Ascending aorta (tissue), 2 donors: ENCODE data around the gene MYH16. TPM values are rescaled to one million over a fixed set of nuclear protein-coding genes. Genes with fewer than 3 reads are reported as not detected.
"Not testable (repeated sequence)": the region's sequence is repeated elsewhere in the genome, so short reads cannot be mapped to it uniquely, and the experiment has no call there.

Experiments used
- DNase-seq, 2 donors: peaks; one replicate each; pipeline ENCODE4 v3.0.0-alpha.2; 2019; ENCODE audit warnings: low spot score in 2 of 2
- H3K27ac ChIP-seq, 2 donors: fragments of 200-600 bp; sonication (generic); one replicate each; pipeline ENCODE4 v1.5.1; 2016 to 2017; ENCODE audit warnings: mild to moderate bottlenecking in 1 of 2
- H3K27me3 ChIP-seq: fragments of 200-600 bp; sonication (generic); one replicate; pipeline ENCODE4 v1.5.1; 2017
- H3K36me3 ChIP-seq, 2 donors: fragments of 200-600 bp; sonication (generic); one replicate each; pipeline ENCODE4 v1.5.1; 2016
- H3K4me1 ChIP-seq, 2 donors: fragments of 200-600 bp; sonication (generic); one replicate each; pipeline ENCODE4 v1.5.1; 2016 to 2017; ENCODE audit warnings: mild to moderate bottlenecking in 1 of 2
- H3K4me3 ChIP-seq, 2 donors: fragments of 200-600 bp; sonication (generic); one replicate each; pipeline ENCODE4 v1.5.1; 2016 to 2017; ENCODE audit warnings: mild to moderate bottlenecking in 1 of 2
- H3K9me3 ChIP-seq, 2 donors: fragments of 200-600 bp; sonication (generic); one replicate each; pipeline ENCODE4 v1.5.1; 2016
- intact Hi-C: fragments of 100-400 bp; cut with DNase I; formaldehyde crosslinking; loops from one replicate; pipeline ENCODE4 v1.15.1; 2023
- total RNA-seq: library from RNA; depleted of rRNA; stranded (reverse); fragments of >200 nt; gene quantifications from one replicate; pipeline ENCODE4 v1.1.0, GENCODE V29; 2016
- TF ChIP-seq, protein P1 (sequence below), 3 experiments: fragments of 200-600 bp in 2 of 3; fragments of 450-650 bp in 1 of 3; sonication (generic) in 2 of 3; IDR thresholded peaks; one replicate each; pipeline ENCODE4 v1.5.1; 2016 to 2019; ENCODE audit warnings: antibody characterized with exemption in 3 of 3, mild to moderate bottlenecking in 1 of 3, moderate library complexity in 1 of 3

MYH16 gene
- total RNA-seq, 1 donor from 2014 or later: not detected

DNA sequence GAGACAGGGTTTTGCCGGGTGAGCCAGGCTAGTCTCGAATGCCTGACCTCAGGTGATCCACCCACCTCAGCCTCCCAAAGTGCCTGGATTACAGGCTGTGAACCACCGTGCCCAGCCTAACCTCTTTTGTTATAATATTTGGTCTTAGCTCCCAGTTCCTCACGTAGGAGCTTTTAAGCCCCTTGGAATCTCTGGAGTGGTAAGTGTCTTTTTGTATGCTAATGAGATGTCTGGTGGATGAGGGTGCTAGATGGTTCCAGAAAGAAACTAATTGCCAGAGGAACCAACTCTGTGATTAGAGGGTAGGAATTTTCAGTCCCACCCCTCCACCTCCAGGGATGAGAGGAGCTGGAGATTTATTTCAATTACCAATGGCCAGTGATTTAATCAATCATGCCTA lies 47.7 kb downstream of the MYH16 start:
- DNase-seq: no peak
- Histone ChIP-seq H3K4me1 (peaks cover 3 to 6% of the 10 kb centered on the region in 2 donors), H3K9me3 (no peaks in the 10 kb centered on the region), H3K4me3 (no peak overlapping the region), H3K27ac (no peak overlapping the region), H3K27me3 (no peaks in the 10 kb centered on the region), H3K36me3 (no peaks in the 10 kb centered on the region)
- TF ChIP-seq, protein P1, sequence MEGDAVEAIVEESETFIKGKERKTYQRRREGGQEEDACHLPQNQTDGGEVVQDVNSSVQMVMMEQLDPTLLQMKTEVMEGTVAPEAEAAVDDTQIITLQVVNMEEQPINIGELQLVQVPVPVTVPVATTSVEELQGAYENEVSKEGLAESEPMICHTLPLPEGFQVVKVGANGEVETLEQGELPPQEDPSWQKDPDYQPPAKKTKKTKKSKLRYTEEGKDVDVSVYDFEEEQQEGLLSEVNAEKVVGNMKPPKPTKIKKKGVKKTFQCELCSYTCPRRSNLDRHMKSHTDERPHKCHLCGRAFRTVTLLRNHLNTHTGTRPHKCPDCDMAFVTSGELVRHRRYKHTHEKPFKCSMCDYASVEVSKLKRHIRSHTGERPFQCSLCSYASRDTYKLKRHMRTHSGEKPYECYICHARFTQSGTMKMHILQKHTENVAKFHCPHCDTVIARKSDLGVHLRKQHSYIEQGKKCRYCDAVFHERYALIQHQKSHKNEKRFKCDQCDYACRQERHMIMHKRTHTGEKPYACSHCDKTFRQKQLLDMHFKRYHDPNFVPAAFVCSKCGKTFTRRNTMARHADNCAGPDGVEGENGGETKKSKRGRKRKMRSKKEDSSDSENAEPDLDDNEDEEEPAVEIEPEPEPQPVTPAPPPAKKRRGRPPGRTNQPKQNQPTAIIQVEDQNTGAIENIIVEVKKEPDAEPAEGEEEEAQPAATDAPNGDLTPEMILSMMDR (IDR thresholded peaks at IDR 0.05): no peak
- intact Hi-C loops: no loop called here

DNA sequence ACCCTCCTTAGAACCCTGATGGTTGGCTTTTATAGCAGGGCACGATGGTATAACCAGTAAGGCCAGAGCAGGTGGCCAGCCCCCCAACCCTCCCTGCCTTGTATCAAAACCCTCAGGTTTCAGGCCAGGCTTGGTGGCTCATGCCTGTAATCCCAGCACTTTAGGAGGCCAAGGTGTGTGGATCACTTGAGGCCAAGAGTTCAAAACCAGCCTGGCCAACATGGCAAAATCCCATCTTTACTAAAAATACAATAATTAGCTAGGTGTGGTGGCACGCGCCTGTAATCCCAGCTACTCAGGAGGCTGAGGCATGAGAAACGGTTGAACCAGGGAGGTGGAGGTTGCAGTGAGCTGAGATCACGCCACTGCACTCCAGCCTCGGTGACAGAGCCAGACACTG lies 50.0 kb downstream of the MYH16 start:
- DNase-seq, intact Hi-C loops, H3K36me3 ChIP-seq: not testable (repeated sequence)

DNA sequence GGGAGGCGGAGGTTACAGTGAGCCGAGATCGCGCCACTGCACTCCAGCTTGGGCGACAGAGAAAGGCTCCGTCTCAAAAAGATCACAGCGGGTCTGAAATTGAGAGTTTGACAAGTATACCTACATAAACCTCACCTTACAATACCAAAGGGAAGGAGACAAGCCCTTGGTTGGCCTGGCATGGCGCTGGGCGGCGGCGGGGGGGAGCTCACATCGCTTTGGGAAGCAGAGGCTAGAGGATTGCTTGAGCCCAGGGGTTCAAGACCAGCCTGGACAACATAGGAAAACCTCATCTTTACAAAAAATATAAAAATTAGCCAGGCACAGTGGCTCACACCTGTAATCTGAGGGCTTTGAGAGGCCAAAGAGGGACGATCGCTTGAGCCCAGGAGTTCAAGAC lies 51.9 kb downstream of the MYH16 start:
- intact Hi-C loops: no loop called here
- no peaks in the 10 kb centered on the region for H3K27me3 ChIP-seq
- TF ChIP-seq, protein P1 (IDR thresholded peaks at IDR 0.05): no peak
- H3K36me3 ChIP-seq: no peaks in the 10 kb centered on the region
- no peak for DNase-seq
- H3K4me1 ChIP-seq: peaks cover 11 to 33% of the 10 kb centered on the region in 2 donors
- no peak overlapping the region for H3K27ac ChIP-seq
- no peaks in the 10 kb centered on the region for H3K9me3 ChIP-seq
- peak overlapping the region in 1 of 2 donors; percentile 82 for H3K4me3 ChIP-seq

More for the DNA sequence above, 50.0 kb downstream of the MYH16 start:
- not testable (repeated sequence) for H3K4me3 ChIP-seq, H3K27me3 ChIP-seq, H3K27ac ChIP-seq, H3K9me3 ChIP-seq
- H3K4me1 ChIP-seq: peaks cover 11 to 18% of the 10 kb centered on the region in 2 donors

DNA sequence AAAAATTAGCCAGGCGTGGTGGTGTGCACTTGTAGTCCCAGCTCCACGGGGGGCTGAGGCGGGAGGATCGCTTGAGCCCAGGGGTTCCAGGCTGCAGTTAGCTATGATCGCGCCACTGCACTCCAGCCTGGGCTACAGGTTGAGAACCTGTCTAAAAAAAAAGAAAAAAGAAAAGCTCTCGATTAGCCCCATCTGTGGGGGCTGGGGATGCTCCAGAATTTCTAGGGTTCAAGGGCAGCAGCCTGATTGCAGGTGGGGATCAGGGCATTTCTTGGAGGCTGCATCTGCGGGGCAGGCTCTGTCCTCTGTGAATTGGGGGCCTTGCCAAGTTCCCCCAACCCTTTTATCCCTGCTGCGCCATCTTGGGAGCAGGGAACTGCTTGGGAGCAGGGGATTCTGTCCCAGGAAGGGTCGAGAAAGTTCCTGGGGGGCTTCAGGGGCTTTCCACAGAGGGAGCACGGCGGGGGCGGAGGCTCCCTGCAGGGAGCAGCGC lies 52.4 kb downstream of the MYH16 start:
- intact Hi-C loops: loop anchor here (1.0 to 5.0 kb wide), 2 partner anchors 50 to 82 kb away; partner anchors contain the start of genes BUD31 and PDAP1
- H3K4me3 ChIP-seq: peak overlapping the region; percentile 78 to 82
- H3K27ac ChIP-seq: peak overlapping the region; percentile 84 to 85
- no peak for DNase-seq
- no peaks in the 10 kb centered on the region for H3K9me3 ChIP-seq
- H3K27me3 ChIP-seq: no peaks in the 10 kb centered on the region
- TF ChIP-seq, protein P1 (IDR thresholded peaks at IDR 0.05): no peak
- peaks cover 11 to 33% of the 10 kb centered on the region in 2 donors for H3K4me1 ChIP-seq
- H3K36me3 ChIP-seq: no peaks in the 10 kb centered on the region

DNA sequence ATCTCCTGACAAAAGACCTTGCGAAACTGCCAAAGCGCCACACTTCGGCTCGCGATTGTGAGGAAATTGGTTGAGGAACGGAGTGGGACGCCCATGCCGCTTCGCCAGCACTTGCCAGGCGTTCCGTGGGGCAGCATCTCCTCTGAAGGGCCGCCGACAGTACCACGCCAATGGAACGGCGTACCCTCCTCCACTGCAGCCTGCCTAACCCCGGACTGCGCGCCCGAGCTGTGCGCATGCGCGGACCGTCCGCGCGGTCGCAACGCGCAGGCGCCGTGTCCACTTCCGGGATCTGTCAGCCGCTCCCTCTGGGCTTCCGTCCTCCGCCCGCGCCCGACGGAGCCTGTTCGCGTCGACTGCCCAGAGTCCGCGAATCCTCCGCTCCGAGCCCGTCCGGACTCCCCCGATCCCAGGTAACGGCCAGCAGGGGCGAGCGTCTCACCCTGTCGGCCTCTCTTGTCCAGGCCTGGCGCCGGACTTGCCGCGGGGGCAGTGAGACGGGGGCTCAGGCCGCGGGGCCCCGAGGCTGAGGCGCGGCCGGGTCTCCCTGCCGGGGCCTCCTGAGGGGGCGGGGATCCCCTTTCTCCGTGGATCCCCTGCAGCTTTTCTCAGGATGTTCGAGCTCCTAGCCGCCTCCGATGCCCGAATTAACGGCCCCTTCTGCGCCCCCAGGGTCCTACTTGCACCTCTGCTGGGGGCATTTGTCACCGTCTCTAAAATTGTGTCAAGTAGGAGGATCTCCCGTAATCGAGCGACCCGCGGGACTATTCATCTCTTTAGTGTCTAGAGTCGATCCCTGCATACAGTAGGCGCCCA lies 53.2 kb downstream of the MYH16 start, which contains the start of gene ARPC1A:
ARPC1A (plus strand) TSS at position 307 of the 816 bp plus-strand sequence. CDS start 7,456 bp downstream, outside the sequence.
- H3K36me3 ChIP-seq: no peaks in the 10 kb centered on the region
- TF ChIP-seq, protein P1 (IDR thresholded peaks at IDR 0.05): peak; percentile 10 to 48 (median 27)
- no peaks in the 10 kb centered on the region for H3K9me3 ChIP-seq
- peak; percentile 49 to 94 for DNase-seq
- H3K4me3 ChIP-seq: peak within 1 kb of the TSS; percentile 78 to 82
- H3K27ac ChIP-seq: peak within 1 kb of the TSS; percentile 84 to 85
- peaks cover 11 to 41% of the 10 kb centered on the region in 2 donors for H3K4me1 ChIP-seq
- intact Hi-C loops: loop anchor here (1.0 to 5.0 kb wide), 2 partner anchors 50 to 82 kb away; partner anchors contain the start of genes BUD31 and PDAP1
- no peaks in the 10 kb centered on the region for H3K27me3 ChIP-seq

DNA sequence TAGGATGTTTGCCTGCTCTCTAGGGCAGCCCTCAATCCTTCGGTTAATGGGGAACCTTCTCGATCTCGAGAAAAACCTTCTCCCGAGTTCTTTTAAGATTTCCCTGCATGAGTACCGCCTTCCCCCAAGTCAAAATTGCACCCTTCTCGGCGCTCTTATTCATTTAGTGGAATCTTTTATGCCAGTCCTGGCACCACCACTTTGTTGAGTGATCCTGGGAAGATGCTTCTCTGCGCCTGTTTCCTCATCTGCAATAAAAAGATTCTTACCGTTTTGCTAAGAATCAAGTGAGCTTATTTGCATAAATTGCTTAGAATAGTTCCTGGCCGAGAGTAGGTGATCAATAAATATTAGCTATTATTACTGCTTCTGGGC lies 53.8 kb downstream of the MYH16 start:
- Histone ChIP-seq H3K27ac (peak overlapping the region; percentile 84 to 85), H3K36me3 (no peaks in the 10 kb centered on the region), H3K4me1 (peaks cover 11 to 41% of the 10 kb centered on the region in 2 donors), H3K9me3 (no peaks in the 10 kb centered on the region), H3K27me3 (no peaks in the 10 kb centered on the region), H3K4me3 (peak overlapping the region; percentile 78 to 82)
- intact Hi-C loops: loop anchor here (5.0 kb wide), 1 partner anchor 81 kb away; the partner anchor contains the start of genes BUD31 and PDAP1
- DNase-seq: no peak
- TF ChIP-seq, protein P1 (IDR thresholded peaks at IDR 0.05): no peak

DNA sequence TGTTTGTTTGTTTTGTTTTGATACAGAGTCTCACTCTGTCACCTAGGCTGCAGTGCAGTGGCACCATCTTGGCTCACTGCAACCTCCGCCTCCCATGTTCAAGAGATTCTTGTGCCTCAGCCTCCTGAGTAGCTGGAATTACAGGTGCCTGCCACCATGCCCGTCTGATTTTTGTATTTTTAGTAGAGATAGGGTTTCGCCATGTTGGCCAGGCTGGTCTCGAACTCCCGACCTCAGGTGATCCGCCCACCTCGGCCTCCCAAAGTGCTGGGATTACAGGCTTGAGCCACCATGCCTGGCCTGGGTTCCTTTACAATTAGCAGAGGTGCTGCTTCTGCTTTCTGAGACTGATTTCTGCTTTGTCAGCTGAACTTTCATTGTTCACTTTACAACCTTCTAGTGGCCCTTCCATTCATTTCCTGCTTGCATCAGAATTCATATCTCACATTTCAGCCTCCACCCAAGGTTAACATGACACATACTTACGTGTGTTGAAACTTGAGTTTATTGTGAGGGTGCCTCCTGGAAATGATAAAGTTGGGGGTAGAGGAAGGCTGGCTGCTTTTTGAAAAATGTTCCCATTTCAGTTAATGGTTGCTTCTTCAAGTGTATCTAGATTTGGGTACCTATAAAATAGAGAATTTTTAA lies 57.8 kb downstream of the MYH16 start:
- intact Hi-C loops, DNase-seq, H3K27me3 ChIP-seq, H3K4me3 ChIP-seq, H3K9me3 ChIP-seq: not testable (repeated sequence)
- Histone ChIP-seq H3K27ac (peak overlapping the region in 1 of 2 donors; percentile 41), H3K36me3 (peaks cover 22 to 23% of the 10 kb centered on the region in 2 donors), H3K4me1 (peaks cover 8 to 34% of the 10 kb centered on the region in 2 donors)
